MG63 (cell line): ENCODE data around the gene PLA2G4E. TPM values are rescaled to one million over a fixed set of nuclear protein-coding genes. Genes with fewer than 3 reads are reported as not detected.

ENCODE experiments used
- DNase-seq: peaks from one replicate; pipeline ENCODE4 v3.0.0-alpha.2; 2020
- H3K27me3 ChIP-seq: fragments of 250-450 bp; sonication (Bioruptor Pico); 2 replicates; pipeline ENCODE4 v1.5.1; 2020; ENCODE audit warnings: mild to moderate bottlenecking, moderate library complexity
- H3K36me3 ChIP-seq: fragments of 250-450 bp; sonication (Bioruptor Pico); 2 replicates; pipeline ENCODE4 v1.5.1; 2020; ENCODE audit warnings: mild to moderate bottlenecking, moderate library complexity
- H3K4me3 ChIP-seq: fragments of 250-450 bp; sonication (Bioruptor Pico); 2 replicates; pipeline ENCODE4 v1.5.1; 2020; ENCODE audit warnings: mild to moderate bottlenecking, moderate library complexity
- H3K9me3 ChIP-seq: fragments of 250-450 bp; sonication (Bioruptor Pico); 2 replicates; pipeline ENCODE4 v1.5.1; 2020; ENCODE audit warnings: mild to moderate bottlenecking, moderate library complexity
- total RNA-seq: library from RNA; depleted of rRNA; stranded (reverse); fragments of >200 nt; shearing (Covaris generic); gene quantifications from 2 replicates; pipeline ENCODE4 v1.2.3, GENCODE V29; 2014; ENCODE audit warnings: low replicate concordance

Gene PLA2G4E
- total RNA-seq, 1 experiment from 2014 or later, result not detected

DNA sequence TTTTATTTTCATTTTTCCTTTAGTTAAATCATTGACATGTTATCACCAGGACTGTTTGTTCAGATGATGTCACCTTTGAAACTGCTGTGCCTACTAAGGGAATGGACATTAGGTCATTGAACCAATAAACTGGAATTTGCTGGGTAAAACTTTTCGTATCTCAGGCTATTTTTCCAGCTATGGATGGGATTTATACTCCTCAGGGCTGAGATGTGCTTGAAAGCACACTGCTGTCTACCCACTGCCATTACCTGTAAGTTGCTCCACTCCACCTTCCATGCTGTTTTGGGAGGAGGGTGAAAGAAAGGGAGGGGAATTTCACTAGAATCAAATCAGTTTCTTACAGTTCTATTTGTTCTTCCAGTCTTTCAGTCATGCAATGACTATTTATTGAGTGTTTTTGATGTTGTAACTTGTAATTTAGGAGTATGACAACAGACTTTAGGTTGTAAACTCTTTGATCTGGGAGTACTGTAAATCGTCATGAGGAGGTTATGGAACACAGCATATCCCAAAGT, 59.8 kb downstream of the PLA2G4E start:
- Histone ChIP-seq H3K9me3 (no peaks in the 10 kb centered on the region), H3K4me3 (no peak overlapping the region), H3K36me3 (peaks cover 44% of the 10 kb centered on the region), H3K27me3 (no peaks in the 10 kb centered on the region)
- DNase-seq, result no peak

DNA sequence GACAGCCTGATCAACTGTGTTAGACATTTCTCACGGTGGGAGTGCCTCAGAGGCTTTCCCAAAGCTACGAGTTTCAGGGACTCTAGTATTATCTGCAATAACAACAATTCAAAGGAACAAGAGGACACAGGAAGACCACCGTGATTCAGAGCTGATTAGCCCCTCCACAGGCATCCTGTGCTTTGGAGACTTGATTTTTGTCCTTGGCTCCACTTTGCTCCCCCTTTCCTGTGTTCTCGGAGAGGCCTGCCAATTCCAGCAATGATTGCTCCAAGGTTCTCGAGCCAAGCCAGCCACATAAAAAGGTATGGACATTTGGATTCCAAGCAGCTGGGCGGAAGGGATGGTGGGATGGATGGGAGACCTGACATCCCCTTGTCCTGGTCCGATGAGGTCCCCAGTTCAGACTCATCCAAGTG, 62.8 kb downstream of the PLA2G4E start:
- Histone ChIP-seq H3K4me3 (no peak overlapping the region), H3K36me3 (peaks cover 48% of the 10 kb centered on the region), H3K9me3 (no peaks in the 10 kb centered on the region), H3K27me3 (no peaks in the 10 kb centered on the region)
- no peak for DNase-seq

DNA sequence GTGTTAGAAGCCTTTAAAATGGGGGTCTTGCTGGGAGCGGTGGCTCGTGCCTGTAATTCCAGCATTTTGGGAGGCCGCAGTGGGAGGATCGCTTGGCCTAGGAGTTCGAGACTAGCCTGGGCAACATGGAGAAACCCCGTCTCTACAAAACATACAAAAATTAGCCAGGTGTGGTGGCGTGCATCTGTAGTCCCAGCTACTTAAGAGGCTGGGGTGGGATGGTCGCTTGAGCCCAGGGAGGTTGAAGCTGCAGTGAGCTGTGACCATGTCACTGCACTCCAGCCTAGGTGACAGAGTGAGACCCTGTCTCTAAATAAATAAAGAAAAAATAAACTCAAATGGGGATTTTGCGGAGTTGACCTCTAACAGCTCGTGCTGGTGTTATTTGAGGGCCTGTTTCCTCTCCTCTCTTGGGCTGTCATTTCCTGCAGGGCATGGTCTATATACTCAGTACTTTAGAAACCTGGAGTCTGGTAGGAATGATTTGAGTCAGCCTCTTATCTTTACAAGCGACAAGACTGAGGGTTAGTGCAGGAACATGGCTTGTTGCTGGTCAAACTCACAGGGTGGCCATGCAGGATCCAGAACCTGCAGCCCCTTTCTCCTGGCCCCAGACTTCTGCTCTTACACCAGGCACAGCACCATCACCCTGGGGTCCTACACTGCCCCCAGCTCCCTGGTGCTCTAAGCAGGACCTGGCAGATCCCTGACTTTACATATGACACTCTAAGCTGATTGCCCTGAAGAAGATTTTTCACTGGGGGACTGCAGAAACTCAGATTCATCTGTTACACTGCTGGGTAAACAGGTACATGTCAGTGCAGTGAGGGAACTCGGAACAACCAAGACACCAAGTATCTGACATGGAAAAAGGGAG, 63.6 kb downstream of the PLA2G4E start:
- H3K27me3 ChIP-seq, result no peaks in the 10 kb centered on the region
- no peak overlapping the region for H3K4me3 ChIP-seq
- no peaks in the 10 kb centered on the region for H3K9me3 ChIP-seq
- H3K36me3 ChIP-seq, result peaks cover 53% of the 10 kb centered on the region
- DNase-seq, result no peak

DNA sequence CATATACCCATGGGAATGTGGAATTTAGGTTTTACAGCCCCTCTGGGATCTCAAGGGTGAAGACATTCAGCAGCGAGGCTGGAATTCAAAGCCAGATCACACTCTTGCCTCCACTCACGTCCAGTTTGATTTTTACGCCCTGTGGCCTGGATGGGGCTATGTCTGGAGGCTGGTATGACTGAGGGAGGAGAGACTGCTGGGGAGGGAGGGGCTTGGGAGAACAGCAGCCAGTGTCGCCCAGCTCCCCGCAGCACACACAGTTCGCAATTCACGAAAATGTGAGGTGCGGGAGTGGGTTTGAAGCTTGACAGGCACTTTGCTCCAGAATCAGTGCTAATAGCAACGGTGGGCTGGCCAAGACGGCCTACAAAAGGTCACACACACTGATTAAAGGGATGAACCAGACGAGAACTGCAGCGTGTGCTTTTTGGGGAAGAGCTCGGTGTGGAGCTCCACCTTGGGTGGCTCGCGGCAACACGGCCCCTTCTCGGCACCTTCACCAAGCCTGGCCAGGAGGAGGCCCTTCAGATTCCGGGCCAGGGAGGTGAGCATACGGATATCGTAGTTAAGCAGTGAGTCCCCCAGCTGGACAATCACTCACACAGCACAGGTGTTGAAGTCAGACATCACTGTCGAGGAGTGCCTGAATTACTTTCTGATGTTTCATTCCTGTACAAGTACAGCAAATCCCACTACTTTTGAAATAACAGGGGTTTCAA, 64.9 kb downstream of the PLA2G4E start:
- H3K36me3 ChIP-seq, result peaks cover 56% of the 10 kb centered on the region
- H3K9me3 ChIP-seq, result no peaks in the 10 kb centered on the region
- no peak overlapping the region for H3K4me3 ChIP-seq
- no peak for DNase-seq
- no peaks in the 10 kb centered on the region for H3K27me3 ChIP-seq

DNA sequence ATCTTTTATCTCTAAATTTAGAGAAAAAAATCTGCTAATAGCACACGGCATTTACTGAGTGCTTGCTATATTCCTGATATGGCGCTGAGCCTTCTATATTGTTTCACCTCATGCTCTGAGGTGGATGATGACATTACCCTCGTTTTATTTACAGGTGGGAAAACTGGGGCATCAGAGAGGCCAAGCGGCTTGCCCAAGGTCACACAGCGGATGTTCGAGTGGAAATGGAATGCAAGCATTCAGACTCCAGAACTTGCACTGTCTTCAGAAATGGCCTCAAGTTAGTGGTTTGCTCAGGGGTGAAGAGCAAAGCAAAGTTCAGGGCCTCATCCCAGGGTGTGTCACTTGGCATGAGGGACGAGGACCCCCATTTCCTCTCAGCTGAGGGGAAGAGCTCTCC, 65.7 kb downstream of the PLA2G4E start:
- H3K36me3 ChIP-seq, result peaks cover 61% of the 10 kb centered on the region
- no peak overlapping the region for H3K4me3 ChIP-seq
- no peak for DNase-seq
- no peaks in the 10 kb centered on the region for H3K27me3 ChIP-seq
- H3K9me3 ChIP-seq, result no peaks in the 10 kb centered on the region

DNA sequence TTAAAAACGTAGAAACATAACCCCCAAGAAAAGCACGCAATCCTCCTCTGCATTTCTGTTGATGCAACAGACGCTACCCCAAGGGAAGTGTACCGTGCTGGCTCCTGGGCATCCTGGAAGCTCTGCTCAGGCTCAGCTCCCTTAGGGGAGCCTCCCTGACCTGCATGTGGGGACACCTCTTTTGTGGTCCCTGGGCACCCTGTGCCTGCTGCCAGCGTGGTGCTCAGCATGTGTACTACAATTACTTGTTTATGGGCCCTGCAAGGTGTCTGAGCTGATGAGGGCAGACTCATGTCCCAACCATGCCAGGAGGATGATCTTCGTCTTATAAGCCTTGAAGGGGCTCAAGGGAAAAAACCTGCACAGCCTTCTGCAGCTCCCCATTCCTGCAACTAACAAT, 66.8 kb downstream of the PLA2G4E start:
- H3K9me3 ChIP-seq, result no peaks in the 10 kb centered on the region
- no peak for DNase-seq
- H3K4me3 ChIP-seq, result no peak overlapping the region

DNA sequence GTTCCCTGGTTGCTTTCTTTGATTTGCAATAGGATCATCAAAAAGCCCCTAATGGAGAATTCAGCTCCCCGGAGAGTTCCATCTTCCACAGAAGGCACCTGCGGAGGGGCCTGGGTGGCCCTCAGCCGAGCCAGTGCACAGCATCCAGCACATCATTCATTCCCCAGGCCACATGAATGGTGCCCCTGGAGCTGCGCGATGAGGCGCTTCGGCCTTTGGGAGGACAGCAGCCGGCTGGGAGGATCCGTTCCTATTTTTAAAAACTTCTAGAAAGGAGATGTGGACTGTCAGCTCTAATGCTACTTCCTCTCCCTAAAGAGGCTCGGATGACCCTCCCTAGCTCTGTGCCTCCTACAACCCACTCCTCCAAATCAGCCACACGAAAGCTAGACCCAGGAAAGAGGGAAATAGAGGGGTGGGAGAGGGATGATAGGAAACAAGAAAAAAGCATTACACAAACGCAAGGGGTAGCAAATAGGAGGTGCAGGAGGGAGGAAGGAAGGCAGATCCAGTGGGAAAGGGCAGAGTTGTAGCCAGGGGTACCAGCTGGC, 68.8 kb downstream of the PLA2G4E start:
- DNase-seq, result no peak
- Histone ChIP-seq H3K9me3 (no peaks in the 10 kb centered on the region), H3K4me3 (no peak overlapping the region), H3K36me3 (peaks cover 61% of the 10 kb centered on the region), H3K27me3 (no peaks in the 10 kb centered on the region)

More for the DNA sequence above, 66.8 kb downstream of the PLA2G4E start:
- H3K36me3 ChIP-seq, result peaks cover 62% of the 10 kb centered on the region
- no peaks in the 10 kb centered on the region for H3K27me3 ChIP-seq

DNA sequence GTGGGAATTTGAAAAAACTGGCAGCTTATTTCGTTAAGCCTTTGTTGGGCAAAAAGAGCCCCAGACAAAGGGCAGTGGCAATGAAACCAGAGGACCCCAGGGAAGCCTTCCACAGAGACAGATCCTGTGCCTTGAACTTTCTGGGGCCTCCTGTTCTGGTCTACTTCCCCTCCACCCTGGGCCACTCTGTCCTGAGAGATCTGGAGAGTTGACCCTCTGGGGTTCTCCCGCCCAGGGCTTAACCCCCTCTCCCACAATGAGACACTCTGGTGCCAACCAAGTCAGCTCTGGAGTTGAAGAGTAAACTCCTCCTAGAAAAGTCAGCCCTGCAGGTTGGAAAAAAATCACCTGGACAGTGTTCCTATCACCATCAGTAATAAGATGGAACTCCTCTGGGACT, 69.3 kb downstream of the PLA2G4E start:
- no peaks in the 10 kb centered on the region for H3K9me3 ChIP-seq
- H3K27me3 ChIP-seq, result no peaks in the 10 kb centered on the region
- peaks cover 61% of the 10 kb centered on the region for H3K36me3 ChIP-seq
- no peak overlapping the region for H3K4me3 ChIP-seq
- DNase-seq, result no peak

DNA sequence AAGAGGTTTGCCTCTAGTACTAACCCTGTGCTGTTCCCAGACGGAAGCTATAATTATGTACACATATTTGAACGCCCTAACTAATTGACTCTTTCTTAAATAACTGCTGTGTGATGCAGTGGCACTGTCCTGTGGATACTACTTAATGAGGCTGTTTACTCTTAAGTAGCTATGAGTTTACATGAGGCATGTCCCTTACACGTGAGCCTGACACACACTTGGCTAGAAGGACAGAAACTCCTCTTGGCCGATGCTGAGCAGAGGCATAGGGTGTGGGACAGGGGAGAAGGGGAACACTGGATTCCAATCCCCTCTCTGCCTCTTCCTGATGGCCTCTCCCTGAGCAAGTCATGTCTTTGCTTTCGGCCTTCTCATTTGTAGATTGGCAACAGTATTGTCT, 70.4 kb downstream of the PLA2G4E start:
- H3K9me3 ChIP-seq, result no peaks in the 10 kb centered on the region
- peaks cover 59% of the 10 kb centered on the region for H3K36me3 ChIP-seq
- no peaks in the 10 kb centered on the region for H3K27me3 ChIP-seq
- no peak overlapping the region for H3K4me3 ChIP-seq
- DNase-seq, result peak; percentile 45

DNA sequence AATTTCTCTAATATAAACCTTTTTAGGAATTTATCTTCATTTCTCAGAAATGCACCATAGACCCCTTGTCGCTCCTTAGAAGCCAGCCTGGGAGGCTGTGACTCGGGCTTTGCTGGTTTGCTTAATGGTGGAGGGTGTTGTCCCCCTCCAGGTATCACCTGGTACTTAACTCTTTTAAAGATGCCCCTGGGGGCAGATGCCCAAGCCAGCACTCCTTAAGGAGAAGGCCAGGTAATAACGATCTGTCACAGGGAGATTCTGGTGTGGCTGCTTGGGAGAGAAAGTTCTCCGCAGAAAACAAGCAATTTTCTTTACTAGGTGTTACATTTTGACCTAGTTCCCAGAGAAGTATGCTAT, 70.7 kb downstream of the PLA2G4E start:
- DNase-seq, result no peak
- H3K9me3 ChIP-seq, result no peaks in the 10 kb centered on the region
- no peaks in the 10 kb centered on the region for H3K27me3 ChIP-seq
- peaks cover 63% of the 10 kb centered on the region for H3K36me3 ChIP-seq
- H3K4me3 ChIP-seq, result no peak overlapping the region

DNA sequence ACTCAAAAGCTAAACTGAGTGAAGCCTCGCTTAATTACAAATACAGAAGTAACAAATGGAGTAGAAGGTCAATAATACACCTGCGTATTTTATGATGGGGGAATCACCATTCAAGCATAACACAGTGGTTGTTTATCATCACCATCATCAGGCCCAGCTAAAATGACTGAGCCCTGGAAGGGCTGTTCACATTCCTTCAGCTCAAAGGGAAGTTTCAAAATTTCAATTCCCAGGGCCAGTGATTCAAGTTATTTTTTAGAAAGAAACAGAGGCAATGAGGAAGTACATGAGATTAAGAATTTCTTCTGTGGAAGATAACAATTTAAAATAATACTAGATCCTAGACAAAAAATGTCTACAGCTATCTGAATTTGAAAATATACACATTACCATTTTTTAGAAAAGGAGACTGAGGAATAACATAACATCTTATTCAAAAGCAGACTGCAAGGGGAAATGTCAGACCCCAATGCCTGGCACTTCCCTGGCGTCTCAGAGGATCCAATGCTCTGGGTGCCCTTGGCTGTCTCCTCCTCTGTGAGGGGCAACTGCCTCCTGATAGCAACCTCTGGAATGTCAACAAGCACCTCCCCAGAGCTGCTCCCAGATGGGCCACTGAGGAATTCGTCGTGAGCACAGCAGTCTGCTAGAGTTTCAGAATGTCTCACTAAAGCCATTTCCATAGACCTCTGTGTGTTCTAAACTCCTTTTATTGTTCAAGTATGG, 71.3 kb downstream of the PLA2G4E start:
- Histone ChIP-seq H3K36me3 (peaks cover 64% of the 10 kb centered on the region), H3K9me3 (no peaks in the 10 kb centered on the region), H3K4me3 (no peak overlapping the region), H3K27me3 (no peaks in the 10 kb centered on the region)
- no peak for DNase-seq

DNA sequence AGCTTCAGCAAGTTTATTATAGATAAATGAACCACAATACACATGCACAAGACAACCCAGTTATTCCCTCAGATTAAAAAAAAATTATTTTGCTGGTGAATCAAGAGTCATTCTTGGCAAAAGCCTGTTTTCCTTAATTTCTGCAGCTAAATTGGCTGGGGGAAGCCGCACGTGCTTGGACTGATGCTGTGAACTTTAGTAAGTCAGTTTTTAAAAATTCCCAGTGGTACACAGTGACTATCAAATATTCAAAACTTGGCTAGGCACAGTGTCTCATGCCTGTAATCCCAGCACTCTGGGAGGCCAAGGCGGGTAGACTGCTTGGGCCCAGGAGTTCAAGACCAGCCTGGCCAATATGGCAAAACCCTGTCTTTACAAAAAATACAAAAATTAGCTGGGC, 72.4 kb downstream of the PLA2G4E start:
- DNase-seq, result no peak
- Histone ChIP-seq H3K27me3 (no peaks in the 10 kb centered on the region), H3K9me3 (no peaks in the 10 kb centered on the region), H3K4me3 (no peak overlapping the region), H3K36me3 (peaks cover 67% of the 10 kb centered on the region)

DNA sequence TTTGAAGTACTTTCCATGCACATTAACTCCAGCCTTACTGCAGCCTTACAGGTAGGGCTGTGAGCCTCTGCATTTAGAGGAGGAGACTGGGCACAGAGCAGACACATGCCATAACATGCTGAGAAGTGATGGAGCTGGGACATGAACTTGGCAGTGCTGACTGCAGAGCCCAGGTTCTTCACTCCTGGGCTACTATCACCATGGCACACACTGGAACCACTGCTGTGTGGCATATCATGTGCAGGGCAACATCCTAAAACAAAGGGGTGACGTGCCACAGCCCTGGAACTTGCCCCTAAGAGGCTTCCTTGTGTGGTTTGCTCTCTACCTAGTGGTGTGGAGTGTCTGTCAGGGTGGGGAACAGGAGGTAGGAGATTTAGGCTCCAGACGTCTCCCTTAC, 73.9 kb downstream of the PLA2G4E start:
- Histone ChIP-seq H3K36me3 (peaks cover 68% of the 10 kb centered on the region), H3K4me3 (no peak overlapping the region), H3K27me3 (no peaks in the 10 kb centered on the region), H3K9me3 (no peaks in the 10 kb centered on the region)
- no peak for DNase-seq

DNA sequence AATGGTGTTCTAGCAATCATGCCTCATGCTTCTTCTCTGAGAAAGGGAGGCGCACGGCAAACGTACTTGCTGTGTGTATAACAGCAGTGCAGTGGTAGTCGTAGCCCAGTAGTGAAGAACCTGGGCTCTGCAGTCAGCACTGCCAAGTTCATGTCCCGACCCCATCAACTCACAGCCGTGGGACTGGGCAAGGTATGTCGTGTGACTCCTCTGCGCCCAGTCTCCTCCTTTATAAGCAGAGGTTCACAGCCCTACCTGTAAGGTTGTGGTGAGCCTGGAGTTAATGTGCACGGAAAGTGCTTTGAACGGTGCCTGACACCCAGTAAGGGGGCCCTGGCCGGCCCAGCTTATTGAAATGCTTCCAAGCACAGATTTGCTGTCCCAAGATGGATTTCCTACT, 75.1 kb downstream of the PLA2G4E start:
- Histone ChIP-seq H3K4me3 (no peak overlapping the region), H3K27me3 (no peaks in the 10 kb centered on the region), H3K36me3 (peaks cover 66% of the 10 kb centered on the region), H3K9me3 (no peaks in the 10 kb centered on the region)
- DNase-seq, result no peak

DNA sequence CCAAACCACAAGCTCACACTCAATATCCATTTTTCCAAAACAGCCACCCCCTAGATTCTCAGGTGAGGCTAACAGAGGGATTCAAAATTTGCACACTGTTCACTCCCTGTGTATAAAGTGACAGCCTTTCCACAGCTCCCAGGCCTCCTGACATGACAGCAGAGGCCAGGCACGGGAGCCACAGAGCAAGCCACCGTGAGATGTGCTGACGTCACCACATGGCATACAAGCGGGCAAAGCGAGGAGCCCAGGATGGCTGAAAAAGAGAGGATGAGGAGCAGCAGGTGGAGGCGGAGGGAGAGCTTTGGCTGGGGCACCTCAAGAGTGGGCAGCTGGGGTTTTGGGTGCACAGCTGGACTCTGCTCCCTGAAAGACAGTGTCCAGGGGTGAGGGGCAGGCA, 75.6 kb downstream of the PLA2G4E start:
- Histone ChIP-seq H3K27me3 (no peaks in the 10 kb centered on the region), H3K4me3 (no peak overlapping the region), H3K36me3 (peaks cover 64% of the 10 kb centered on the region), H3K9me3 (no peaks in the 10 kb centered on the region)
- DNase-seq, result no peak

DNA sequence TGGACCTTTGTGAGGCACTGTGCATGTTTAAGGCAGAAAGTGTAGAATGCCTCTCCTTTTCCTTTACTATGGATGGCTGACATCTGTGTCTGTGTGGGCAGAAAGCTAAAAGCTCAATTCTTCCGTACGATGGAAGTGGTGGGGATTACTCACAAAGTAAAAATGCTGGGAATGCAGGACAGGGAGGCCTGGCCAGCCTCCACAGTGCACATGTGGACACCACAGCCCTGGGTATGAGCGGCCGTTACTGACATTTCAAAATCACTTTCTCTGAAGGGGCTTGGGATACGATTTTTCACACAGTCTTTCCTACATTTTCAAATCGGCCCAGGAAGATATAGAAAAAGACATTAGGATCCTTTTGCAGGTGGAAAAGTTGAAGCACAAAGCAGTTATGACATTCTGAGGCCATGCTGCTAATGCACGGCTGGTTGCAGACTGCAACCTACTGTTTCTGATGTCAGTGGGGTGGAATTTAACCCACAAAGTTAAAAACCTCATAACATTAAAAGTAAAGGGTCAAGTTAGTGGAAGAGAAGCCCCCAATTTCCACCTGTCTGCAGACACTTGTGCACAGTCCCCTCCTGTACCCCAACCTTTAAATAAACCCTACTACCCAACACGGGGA, 76.4 kb downstream of the PLA2G4E start:
- Histone ChIP-seq H3K9me3 (no peaks in the 10 kb centered on the region), H3K4me3 (no peak overlapping the region), H3K36me3 (peaks cover 63% of the 10 kb centered on the region), H3K27me3 (no peaks in the 10 kb centered on the region)
- peak; percentile 82 for DNase-seq
